ENCODE results near the gene PALLD.

- TF ChIP-seq CTCF (IDR thresholded peaks at IDR 0.05), result no peak
- no peak for TF ChIP-seq POLR2A (IDR thresholded peaks at IDR 0.05)
Measured at GRCh38 chr4:168846414-168846813, 349.6 kb downstream of the PALLD start.

All from testis (tissue), 2 donors.